Loucy (cell line): Measurements from ENCODE around the gene ZNF768.

Experiments used
- CTCF ChIP-seq: fragments of 200-600 bp; sonication (generic); conservative IDR thresholded peaks from 2 replicates; pipeline ENCODE4 v1.5.1; 2014; ENCODE audit warnings: mild to moderate bottlenecking, antibody characterized with exemption, low read length
- EZH2phosphoT487 ChIP-seq: fragments of 200-600 bp; IDR thresholded peaks from 2 replicates; pipeline ENCODE4 v1.6.1; 2018; ENCODE audit warnings: antibody characterized with exemption, mild to moderate bottlenecking, moderate library complexity, borderline replicate concordance

- TF ChIP-seq CTCF (no peak), EZH2phosphoT487 (no peak)
Observed at GRCh38 chr16:30488764-30489605, 37.4 kb downstream of the ZNF768 start.
